ENCODE results near the gene IPO13.

The IPO13 gene

GRCh38 chr1:43992232-43992995, 45.7 kb downstream of the IPO13 start:
- no peak for DNase-seq

- no peak for DNase-seq
Measured at GRCh38 chr1:43993206-43993914, 46.6 kb downstream of the IPO13 start.

GRCh38 chr1:43994071-43994470, 47.3 kb downstream of the IPO13 start:
- no peak for DNase-seq

GRCh38 chr1:43994794-43995790, 48.3 kb downstream of the IPO13 start:
- DNase-seq, result no peak

- DNase-seq, result no peak
Measured at GRCh38 chr1:43995984-43996732, 49.4 kb downstream of the IPO13 start.

GRCh38 chr1:43996733-43997115, 50.0 kb downstream of the IPO13 start:
- no peak for DNase-seq

- no peak for DNase-seq
Measured at GRCh38 chr1:43997295-43997999, 50.7 kb downstream of the IPO13 start.

- DNase-seq, result no peak
Measured at GRCh38 chr1:43998000-43998378, 51.2 kb downstream of the IPO13 start.

GRCh38 chr1:43999455-43999854, 52.7 kb downstream of the IPO13 start:
- DNase-seq, result no peak

GRCh38 chr1:44000122-44000665, 53.4 kb downstream of the IPO13 start:
- no peak for DNase-seq

- no peak for DNase-seq
Measured at GRCh38 chr1:44002165-44002564, 55.4 kb downstream of the IPO13 start.

GRCh38 chr1:44002606-44003157, 55.9 kb downstream of the IPO13 start:
- no peak for DNase-seq

- no peak for DNase-seq
Measured at GRCh38 chr1:44008259-44008658, 61.5 kb downstream of the IPO13 start.

GRCh38 chr1:44010935-44011471, 64.3 kb downstream of the IPO13 start:
- no peak for DNase-seq

GRCh38 chr1:44012404-44012803, 65.7 kb downstream of the IPO13 start:
- DNase-seq, result no peak

GRCh38 chr1:44012941-44013609, 66.3 kb downstream of the IPO13 start:
- no peak for DNase-seq

- no peak for DNase-seq
Measured at GRCh38 chr1:44013949-44014348, 67.2 kb downstream of the IPO13 start.

- no peak for DNase-seq
Measured at GRCh38 chr1:44014365-44015104, 67.8 kb downstream of the IPO13 start.

GRCh38 chr1:44015206-44015605, 68.5 kb downstream of the IPO13 start:
- DNase-seq, result no peak

All from CD4-positive, alpha-beta T cell treated with Interleukin-4 for 4 hours (primary cell).